IMR-90 (cell line): ENCODE data around the gene ARMC3. TPM values are rescaled to one million over a fixed set of nuclear protein-coding genes. Genes with fewer than 3 reads are reported as not detected.

Experiments
- ATAC-seq: fragments of 200-7000 bp; cut with Tn5 transposase; 2 replicates; pipeline ENCODE4 v1.9.1; 2020; ENCODE audit warnings: low read depth, mild to moderate bottlenecking, moderate library complexity
- BruUV-seq: library from RNA; stranded (reverse); fragments of 400-500 nt; replicated peaks from 2 replicates; lab custom pipeline; 2021; lab: Mats Ljungman, UMichigan
- CTCF ChIA-PET: fragments of 300-600 bp; formaldehyde crosslinking; extraction: SDS; loops from one replicate; lab custom pipeline; 2021; ENCODE audit warnings: antibody characterized with exemption; lab: Yijun Ruan, JAX
- POLR2A ChIA-PET: fragments of 300-600 bp; sonication (Branson Sonifier 250); formaldehyde crosslinking; loops from one replicate; lab custom pipeline; 2022; ENCODE audit warnings: antibody characterized with exemption; ENCODE audit not compliant: unreplicated experiment; lab: Charles Lee
- DNase-seq: peaks from one replicate; pipeline ENCODE4 v3.0.0; 2013
- H2AFZ ChIP-seq: replicated peaks from 2 replicates; pipeline ENCODE3; 2013; ENCODE audit warnings: low read length, mild to moderate bottlenecking; ENCODE audit not compliant: poor library complexity
- H2AK5ac ChIP-seq: 2 replicates; pipeline ENCODE4 v1.6.1; 2013; ENCODE audit warnings: low read depth, low read length, inconsistent platforms
- H2AK9ac ChIP-seq: replicated peaks from 2 replicates; pipeline ENCODE3; 2013; ENCODE audit warnings: mild to moderate bottlenecking, low read depth, low read length, moderate library complexity; ENCODE audit not compliant: poor library complexity
- H2BK120ac ChIP-seq: 2 replicates; pipeline ENCODE4 v1.6.1; 2013; ENCODE audit warnings: low read depth, low read length, inconsistent platforms
- H2BK15ac ChIP-seq: 3 replicates; pipeline ENCODE4 v1.6.1; 2013; ENCODE audit warnings: low read depth, low read length, inconsistent platforms
- H2BK20ac ChIP-seq: 2 replicates; pipeline ENCODE4 v1.6.1; 2013; ENCODE audit warnings: low read depth, mild to moderate bottlenecking, inconsistent platforms, low read length, moderate library complexity
- H2BK5ac ChIP-seq: 2 replicates; pipeline ENCODE4 v1.6.1; 2013; ENCODE audit warnings: mild to moderate bottlenecking, low read depth, low read length, inconsistent platforms; ENCODE audit not compliant: poor library complexity, severe bottlenecking
- H3K14ac ChIP-seq: replicated peaks from 2 replicates; pipeline ENCODE4 v1.6.1; 2013; ENCODE audit warnings: low read depth, low read length, inconsistent platforms
- H3K18ac ChIP-seq: 2 replicates; pipeline ENCODE4 v1.6.1; 2013; ENCODE audit warnings: low read depth, low read length, control low read depth
- H3K23ac ChIP-seq: 2 replicates; pipeline ENCODE4 v1.6.1; 2013; ENCODE audit warnings: low read depth, low read length, inconsistent platforms
- H3K27ac ChIP-seq: 2 replicates; pipeline ENCODE4 v1.5.1; 2013; ENCODE audit warnings: mild to moderate bottlenecking, control low read depth, low read length; ENCODE audit not compliant: insufficient read depth
- H3K27me3 ChIP-seq: 2 replicates; pipeline ENCODE4 v1.6.1; 2013; ENCODE audit warnings: low read length; ENCODE audit not compliant: control insufficient read depth, insufficient read depth
- H3K36me3 ChIP-seq: 2 replicates; pipeline ENCODE4 v1.6.1; 2013; ENCODE audit warnings: low read length, mixed read lengths; ENCODE audit not compliant: control insufficient read depth, insufficient read depth
- H3K4ac ChIP-seq: 2 replicates; pipeline ENCODE4 v1.6.1; 2013; ENCODE audit warnings: low read depth, low read length, inconsistent platforms
- H3K4me1 ChIP-seq: 2 replicates; pipeline ENCODE4 v1.6.1; 2013; ENCODE audit warnings: low read length, mixed read lengths; ENCODE audit not compliant: control insufficient read depth, insufficient read depth
- H3K4me2 ChIP-seq: 2 replicates; pipeline ENCODE4 v1.6.1; 2013; ENCODE audit warnings: low read depth, mild to moderate bottlenecking, control low read depth, low read length, moderate library complexity
- H3K4me3 ChIP-seq: 2 replicates; pipeline ENCODE4 v1.5.1; 2013; ENCODE audit warnings: low read depth, mild to moderate bottlenecking, control low read depth, low read length, moderate library complexity; ENCODE audit not compliant: insufficient read depth
- H3K56ac ChIP-seq: 2 replicates; pipeline ENCODE4 v1.6.1; 2013; ENCODE audit warnings: low read length, inconsistent platforms; ENCODE audit not compliant: insufficient read depth; ENCODE audit errors: extremely low read depth
- H3K79me1 ChIP-seq, 2 experiments: 2 replicates each; pipeline ENCODE4 v1.6.1; 2013; ENCODE audit warnings: low read length in 2 of 2, inconsistent platforms in 1 of 2, low read depth in 1 of 2
- H3K9ac ChIP-seq: 2 replicates; pipeline ENCODE4 v1.6.1; 2013; ENCODE audit warnings: low read depth, low read length, control low read depth
- H3K9me1 ChIP-seq: 2 replicates; pipeline ENCODE4 v1.6.1; 2013; ENCODE audit warnings: low read length, inconsistent platforms; ENCODE audit not compliant: insufficient read depth
- H3K9me3 ChIP-seq: 2 replicates; pipeline ENCODE4 v1.6.1; 2013; ENCODE audit warnings: low read length; ENCODE audit not compliant: control insufficient read depth, insufficient read depth
- H4K20me1 ChIP-seq: 2 replicates; pipeline ENCODE4 v1.6.1; 2013; ENCODE audit warnings: low read length, inconsistent platforms; ENCODE audit not compliant: insufficient read depth
- H4K5ac ChIP-seq: 2 replicates; pipeline ENCODE4 v1.6.1; 2013; ENCODE audit warnings: mild to moderate bottlenecking, low read depth, low read length, control low read depth
- H4K8ac ChIP-seq, 2 experiments: 2 replicates each; pipeline ENCODE4 v1.6.1; 2013; ENCODE audit warnings: low read depth in 2 of 2, low read length in 2 of 2, control low read depth in 1 of 2, inconsistent platforms in 1 of 2
- H4K91ac ChIP-seq: 2 replicates; pipeline ENCODE4 v1.6.1; 2013; ENCODE audit warnings: low read depth, low read length, inconsistent platforms; ENCODE audit not compliant: insufficient read depth
- BHLHE40 ChIP-seq: fragments of 150-350 bp; IDR thresholded peaks from 2 replicates; pipeline ENCODE4 v1.6.1; 2016; ENCODE audit warnings: mild to moderate bottlenecking, low read depth, low read length
- CEBPB ChIP-seq: IDR thresholded peaks from 2 replicates; pipeline ENCODE4 v1.6.1; 2012; ENCODE audit warnings: low read depth, low read length, improper control_type of control experiment
- MAFK ChIP-seq: IDR thresholded peaks from 2 replicates; pipeline ENCODE4 v1.6.1; 2012; ENCODE audit warnings: low read depth, low read length, improper control_type of control experiment
- MAZ ChIP-seq: IDR thresholded peaks from 2 replicates; pipeline ENCODE4 v1.6.1; 2012; ENCODE audit warnings: low read depth, mild to moderate bottlenecking, low read length, improper control_type of control experiment, moderate library complexity, borderline replicate concordance
- NFE2L2 ChIP-seq: fragments of 150-350 bp; IDR thresholded peaks from 2 replicates; pipeline ENCODE4 v1.6.1; 2016; ENCODE audit warnings: low read depth, mild to moderate bottlenecking, low read length
- RFX5 ChIP-seq: IDR thresholded peaks from 2 replicates; pipeline ENCODE4 v1.8.0; 2012; ENCODE audit warnings: low read depth, mild to moderate bottlenecking, low read length, moderate library complexity
- WGBS, 2 experiments: methylation state at CpG; one replicate each; pipeline versions ENCODE4 v1.1.5 to v1.1.7; 2013; ENCODE audit warnings: missing lambda C conversion rate in 2 of 2; ENCODE audit not compliant: insufficient read length in 1 of 2; ENCODE audit errors: extremely low coverage in 2 of 2; 5-methylcytosine and 5-hydroxymethylcytosine counted together
- dilution Hi-C: fragments of 300-500 bp; cut with HindIII; formaldehyde crosslinking; loops from one replicate; pipeline ENCODE4 v1.14.3; 2018; ENCODE audit warnings: low sequenced_read_pairs; ENCODE audit not compliant: unreplicated experiment
- in situ Hi-C: fragments of 300-500 bp; cut with MboI; formaldehyde crosslinking; loops from 3 replicates; pipeline ENCODE4 v1.14.3; 2019; ENCODE audit warnings: low sequenced_read_pairs, inconsistent platforms, mixed read lengths
- intact Hi-C: fragments of 100-400 bp; cut with micrococcal nuclease; formaldehyde crosslinking; loops from 2 replicates; pipeline ENCODE4 v1.10.0; 2022
- polyA plus RNA-seq, 3 experiments: library from polyadenylated mRNA; depleted of rRNA; stranded (reverse); fragments of >200 nt; gene quantifications; 2 replicates each; pipeline ENCODE4 v1.2.3, GENCODE V29; 2012; ENCODE audit warnings: low replicate concordance in 1 of 3
- total RNA-seq: library from RNA; depleted of rRNA; stranded (reverse); fragments of >200 nt; gene quantifications from 2 replicates; pipeline ENCODE4 v1.2.3, GENCODE V29; 2012
- TF ChIP-seq, protein P1 (sequence below): fragments of 150-350 bp; IDR thresholded peaks from 2 replicates; pipeline ENCODE4 v1.6.1; 2017; ENCODE audit warnings: mild to moderate bottlenecking, antibody characterized with exemption, low read length, low read depth
- TF ChIP-seq, protein P2 (sequence below): fragments of 150-350 bp; IDR thresholded peaks from 2 replicates; pipeline ENCODE4 v1.6.1; 2016; ENCODE audit warnings: low read depth, mild to moderate bottlenecking, low read length, moderate library complexity, borderline replicate concordance
- TF ChIP-seq, protein P3 (sequence below): conservative IDR thresholded peaks from 2 replicates; pipeline ENCODE4 v1.5.1; 2012; ENCODE audit warnings: mild to moderate bottlenecking, low read depth, low read length, improper control_type of control experiment

Gene ARMC3
- total and polyA plus RNA-seq, 2 of the 4 experiments (the other 2 are of a cell fraction), result not detected

DNA sequence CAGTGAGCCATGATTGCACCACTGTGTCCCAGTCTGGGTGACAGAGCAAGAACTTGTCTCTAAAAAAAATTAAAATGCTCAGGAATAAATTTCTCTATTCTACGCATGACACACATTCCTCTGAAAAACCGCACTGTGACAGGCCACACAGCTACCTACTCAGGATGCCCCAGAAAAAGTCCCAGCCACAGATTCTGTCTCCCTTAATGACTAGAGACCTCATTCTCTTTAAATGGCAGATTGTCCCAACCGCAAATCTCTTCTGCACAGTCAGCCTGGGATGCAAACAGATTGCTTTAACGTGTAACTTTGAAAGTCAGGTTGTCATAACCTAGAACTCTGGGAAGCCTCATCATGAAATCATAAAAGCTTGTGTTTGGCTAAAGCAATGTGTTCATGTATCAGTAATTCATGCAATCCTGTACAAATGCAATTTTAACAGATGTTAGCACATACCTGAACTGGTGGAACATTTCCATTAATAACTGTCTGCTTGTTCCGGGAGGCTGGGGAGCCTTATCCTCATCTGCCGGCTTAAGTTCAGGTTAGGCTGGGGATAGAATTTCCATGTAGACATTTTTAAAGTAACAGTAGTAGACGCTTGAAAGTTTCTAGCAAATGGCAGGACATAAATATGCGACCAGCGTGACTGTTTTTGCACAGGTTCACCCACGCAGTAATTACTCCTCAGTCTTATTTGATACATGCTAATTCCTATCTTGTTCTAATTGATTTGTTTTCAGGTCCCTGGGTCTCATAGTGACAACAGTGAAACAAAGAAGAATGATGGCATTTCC, 141.4 kb downstream of the ARMC3 start:
- no peak overlapping the region for H2AFZ ChIP-seq
- H3K18ac ChIP-seq, result no peak overlapping the region
- H2AK9ac ChIP-seq, result no peak overlapping the region
- no CpG with 5 or more reads among the region's 10 CpGs for WGBS, 2 experiments
- no peak overlapping the region for H2AK5ac ChIP-seq
- DNase-seq, result no peak
- in situ Hi-C loops (no loop called here), intact Hi-C loops (loop anchor here (5.0 kb wide), 2 partner anchors 1067 to 1992 kb away; partner anchors contain the start of gene DNAJC1), dilution Hi-C loops (no loop called here)
- H3K4ac ChIP-seq, result no peak overlapping the region
- H3K23ac ChIP-seq, result no peak overlapping the region
- H3K4me2 ChIP-seq, result no peak overlapping the region
- H3K27me3 ChIP-seq, result peaks cover 4% of the 10 kb centered on the region; the same call in 1 of the 2 replicates
- BruUV-seq, result no TSS peak
- TF ChIP-seq BHLHE40, result no peak
- TF ChIP-seq CEBPB, result no peak
- TF ChIP-seq, protein P1, sequence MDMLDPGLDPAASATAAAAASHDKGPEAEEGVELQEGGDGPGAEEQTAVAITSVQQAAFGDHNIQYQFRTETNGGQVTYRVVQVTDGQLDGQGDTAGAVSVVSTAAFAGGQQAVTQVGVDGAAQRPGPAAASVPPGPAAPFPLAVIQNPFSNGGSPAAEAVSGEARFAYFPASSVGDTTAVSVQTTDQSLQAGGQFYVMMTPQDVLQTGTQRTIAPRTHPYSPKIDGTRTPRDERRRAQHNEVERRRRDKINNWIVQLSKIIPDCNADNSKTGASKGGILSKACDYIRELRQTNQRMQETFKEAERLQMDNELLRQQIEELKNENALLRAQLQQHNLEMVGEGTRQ, result no peak
- no peak for TF ChIP-seq RFX5
- no peak for TF ChIP-seq MAZ
- TF ChIP-seq MAFK, result no peak
- TF ChIP-seq, protein P2, sequence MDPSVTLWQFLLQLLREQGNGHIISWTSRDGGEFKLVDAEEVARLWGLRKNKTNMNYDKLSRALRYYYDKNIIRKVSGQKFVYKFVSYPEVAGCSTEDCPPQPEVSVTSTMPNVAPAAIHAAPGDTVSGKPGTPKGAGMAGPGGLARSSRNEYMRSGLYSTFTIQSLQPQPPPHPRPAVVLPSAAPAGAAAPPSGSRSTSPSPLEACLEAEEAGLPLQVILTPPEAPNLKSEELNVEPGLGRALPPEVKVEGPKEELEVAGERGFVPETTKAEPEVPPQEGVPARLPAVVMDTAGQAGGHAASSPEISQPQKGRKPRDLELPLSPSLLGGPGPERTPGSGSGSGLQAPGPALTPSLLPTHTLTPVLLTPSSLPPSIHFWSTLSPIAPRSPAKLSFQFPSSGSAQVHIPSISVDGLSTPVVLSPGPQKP, result no peak
- TF ChIP-seq, protein P3, sequence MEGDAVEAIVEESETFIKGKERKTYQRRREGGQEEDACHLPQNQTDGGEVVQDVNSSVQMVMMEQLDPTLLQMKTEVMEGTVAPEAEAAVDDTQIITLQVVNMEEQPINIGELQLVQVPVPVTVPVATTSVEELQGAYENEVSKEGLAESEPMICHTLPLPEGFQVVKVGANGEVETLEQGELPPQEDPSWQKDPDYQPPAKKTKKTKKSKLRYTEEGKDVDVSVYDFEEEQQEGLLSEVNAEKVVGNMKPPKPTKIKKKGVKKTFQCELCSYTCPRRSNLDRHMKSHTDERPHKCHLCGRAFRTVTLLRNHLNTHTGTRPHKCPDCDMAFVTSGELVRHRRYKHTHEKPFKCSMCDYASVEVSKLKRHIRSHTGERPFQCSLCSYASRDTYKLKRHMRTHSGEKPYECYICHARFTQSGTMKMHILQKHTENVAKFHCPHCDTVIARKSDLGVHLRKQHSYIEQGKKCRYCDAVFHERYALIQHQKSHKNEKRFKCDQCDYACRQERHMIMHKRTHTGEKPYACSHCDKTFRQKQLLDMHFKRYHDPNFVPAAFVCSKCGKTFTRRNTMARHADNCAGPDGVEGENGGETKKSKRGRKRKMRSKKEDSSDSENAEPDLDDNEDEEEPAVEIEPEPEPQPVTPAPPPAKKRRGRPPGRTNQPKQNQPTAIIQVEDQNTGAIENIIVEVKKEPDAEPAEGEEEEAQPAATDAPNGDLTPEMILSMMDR, result no peak
- no peak for TF ChIP-seq NFE2L2
- no peak overlapping the region for H4K8ac ChIP-seq
- H3K4me1 ChIP-seq, result no peaks in the 10 kb centered on the region
- H4K91ac ChIP-seq, result no peak overlapping the region
- no peak overlapping the region for H4K5ac ChIP-seq
- H3K9me3 ChIP-seq, result no peaks in the 10 kb centered on the region
- ATAC-seq, result no peak
- H3K56ac ChIP-seq, result no peak overlapping the region
- H3K27ac ChIP-seq, result no peak overlapping the region
- H3K14ac ChIP-seq, result no peak overlapping the region
- H3K36me3 ChIP-seq, result no peaks in the 10 kb centered on the region
- H2BK20ac ChIP-seq, result no peak overlapping the region
- H4K20me1 ChIP-seq, result no peaks in the 10 kb centered on the region
- no peak overlapping the region for H2BK120ac ChIP-seq
- ChIA-PET CTCF (interaction anchor here (1.2 kb wide), 1 partner anchor 10 kb away, joined by 3 read pairs; no protein-coding TSS in a partner anchor), POLR2A (no interaction called here)
- H3K79me1 ChIP-seq, result no peaks in the 10 kb centered on the region
- H2BK5ac ChIP-seq, result no peak overlapping the region
- H3K4me3 ChIP-seq, result no peak overlapping the region
- H2BK15ac ChIP-seq, result no peak overlapping the region
- H3K9ac ChIP-seq, result no peak overlapping the region
- no peaks in the 10 kb centered on the region for H3K9me1 ChIP-seq
